ENCODE measurements around the gene UQCC2. TPM values are rescaled to one million over a fixed set of nuclear protein-coding genes. Genes with fewer than 3 reads are reported as not detected.

The UQCC2 gene
- total and polyA plus RNA-seq, 2 of the 8 experiments (the other 6 are each of a cell fraction or from before 2014, with no cell fraction given): 52.1 to 104 TPM

- H3K23ac ChIP-seq (ENCODE audit: insufficient read length): no peak overlapping the region
- no peak overlapping the region for H4K91ac ChIP-seq (replicated peaks; ENCODE audit: insufficient read length, low read length)
- H3K4me1 ChIP-seq (replicated peaks in 1 of 4; ENCODE audit: control insufficient read depth in 3 of 4, insufficient read depth in 4 of 4, low read length in 3 of 4): peaks cover 0 to 3% (median 1%) of the 10 kb centered on the region in 4 experiments; a peak in 1 of 7 replicates
- no peaks in the 10 kb centered on the region for H3K27me3 ChIP-seq (replicated peaks in 1 of 4; ENCODE audit: control insufficient read depth in 3 of 4, extremely low read depth in 1 of 4, insufficient read depth in 3 of 4, low read length in 3 of 4)
- no peaks in the 10 kb centered on the region for H3K79me2 ChIP-seq (ENCODE audit: control insufficient read depth in 1 of 2, insufficient read depth in 2 of 2, low read length in 2 of 2)
- H3K27ac ChIP-seq (ENCODE audit: low read depth, low read length): no peak overlapping the region
- no peak overlapping the region for H3K9ac ChIP-seq (replicated peaks in 1 of 4; ENCODE audit: extremely low read depth in 1 of 4, low read depth in 3 of 4, low read length in 3 of 4)
- no peak overlapping the region for H3K18ac ChIP-seq (ENCODE audit: extremely low read depth, low read length)
- H4K8ac ChIP-seq (ENCODE audit: extremely low read depth, insufficient read depth, low read length): no peak overlapping the region
- H4K5ac ChIP-seq (ENCODE audit: insufficient read length, low read depth, low read length): no peak overlapping the region
- FAIRE-seq: no peak
- TF ChIP-seq TBP (IDR thresholded peaks at IDR 0.05; ENCODE audit: low read depth, low read length) (no peak), KDM5A (IDR thresholded peaks at IDR 0.05; ENCODE audit: low read length) (no peak), RXRA (IDR thresholded peaks at IDR 0.05; ENCODE audit: insufficient read depth, low read depth, low read length) (no peak), JUND (IDR thresholded peaks at IDR 0.05; ENCODE audit: low read length) (no peak), SP4 (IDR thresholded peaks at IDR 0.05; ENCODE audit: low read length) (no peak), KDM4A (IDR thresholded peaks at IDR 0.05; ENCODE audit: low read depth, low read length, severe bottlenecking) (no peak), TCF12 (IDR thresholded peaks at IDR 0.05; ENCODE audit: low read depth, low read length) (no peak), CEBPB (IDR thresholded peaks at IDR 0.05; ENCODE audit: low read depth, low read length) (no peak), CHD1 (IDR thresholded peaks at IDR 0.05; ENCODE audit: low read depth, low read length) (no peak), CBX5 (IDR thresholded peaks at IDR 0.05; ENCODE audit: low read depth, low read length) (no peak), MAFK (IDR thresholded peaks at IDR 0.05; ENCODE audit: low read depth, low read length) (no peak), JUN (IDR thresholded peaks at IDR 0.05; ENCODE audit: low read depth, low read length) (no peak)
- no peak overlapping the region for H2BK5ac ChIP-seq (ENCODE audit: low read depth, low read length)
- H3K4me3 ChIP-seq (ENCODE audit: extremely low read depth in 1 of 4, insufficient read depth in 2 of 4, low read depth in 3 of 4, low read length in 4 of 4): no peak overlapping the region
- H3K4ac ChIP-seq (replicated peaks; ENCODE audit: insufficient read length, low read depth, low read length): no peak overlapping the region
- no peak overlapping the region for H3K56ac ChIP-seq (replicated peaks; ENCODE audit: insufficient read length, low read depth, low read length)
- H3K9me3 ChIP-seq (ENCODE audit: insufficient read depth in 2 of 2, low read depth in 1 of 2, low read length in 1 of 2): no peaks in the 10 kb centered on the region
- no peak overlapping the region for H2BK12ac ChIP-seq (ENCODE audit: low read depth, low read length)
- ChIA-PET CTCF (ENCODE audit: partially characterized antibody) (interaction anchor here (1.1 to 12.7 kb wide), 9 partner anchors 13 to 85 kb away, joined by 3 to 131 read pairs (median 5); no protein-coding TSS in a partner anchor), POLR2A (ENCODE audit: partially characterized antibody) (interaction anchor here (1.2 kb wide), 2 partner anchors 10 to 43 kb away, joined by 3 read pairs; no protein-coding TSS in a partner anchor)
- H2BK20ac ChIP-seq (ENCODE audit: low read length): no peak overlapping the region
- no peak overlapping the region for H2BK15ac ChIP-seq (ENCODE audit: low read length)
- H3K14ac ChIP-seq (ENCODE audit: insufficient read length): no peak overlapping the region
- peaks cover 7 to 23% (median 11%) of the 10 kb centered on the region in 4 experiments; a peak in 7 of 8 replicates for H3K36me3 ChIP-seq (ENCODE audit: control insufficient read depth in 2 of 4, insufficient read depth in 4 of 4, low read length in 3 of 4)
- H2AK5ac ChIP-seq (ENCODE audit: low read depth, low read length): no peak overlapping the region
- DNase-seq (ENCODE audit: low read depth in 1 of 2, low spot score in 2 of 2): no peak
- no peaks in the 10 kb centered on the region for H3K23me2 ChIP-seq (ENCODE audit: low read depth, low read length)
- H2AFZ ChIP-seq (ENCODE audit: low read length): no peak overlapping the region
- H4K20me1 ChIP-seq (replicated peaks in 1 of 2; ENCODE audit: control insufficient read depth in 1 of 2, insufficient read depth in 2 of 2, low read length in 2 of 2): peaks cover 2% of the 10 kb centered on the region in 2 experiments
- 91% methylated on average over 7 of the region's 8 CpGs; no CpG with 5 or more reads in 1 of the 2 experiments for whole genome bisulfite sequencing, 2 experiments (ENCODE audit: extremely low coverage in 1 of 2, insufficient coverage in 1 of 2, insufficient read length in 1 of 2, insufficient replicate concordance in 2 of 2, low coverage in 1 of 2, low lambda C conversion rate in 2 of 2, missing lambda C conversion rate in 1 of 2)
- no peaks in the 10 kb centered on the region for H3K79me1 ChIP-seq (ENCODE audit: low read depth, low read length)
- H3K4me2 ChIP-seq (ENCODE audit: insufficient read depth in 1 of 2, low read depth in 2 of 2, low read length in 2 of 2): no peak overlapping the region
- H2BK120ac ChIP-seq (replicated peaks; ENCODE audit: low read depth, low read length): no peak overlapping the region
These were observed 43.2 kb downstream of the UQCC2 start for GRCh38 chr6:33668328-33668727.
